Fibroblast of mammary gland (primary cell): ENCODE data around the gene MS4A1.
"Not testable (repeated sequence)": the region's sequence is repeated elsewhere in the genome, so short reads cannot be mapped to it uniquely, and the experiment has no call there.

Source experiments
- DNase-seq: peaks from one replicate; pipeline ENCODE4 v3.0.0-alpha.2; 2010; ENCODE audit warnings: low read depth
- H3K4me3 ChIP-seq: 2 replicates; pipeline ENCODE4 v1.5.1; 2011; ENCODE audit warnings: low read depth, mild to moderate bottlenecking, low read length, moderate library complexity; ENCODE audit not compliant: control insufficient read depth
- CTCF ChIP-seq: conservative IDR thresholded peaks from 2 replicates; pipeline ENCODE4 v1.5.1; 2011; ENCODE audit warnings: low read depth, low read length, inconsistent platforms; ENCODE audit not compliant: control insufficient read depth, insufficient read depth

MS4A1 gene

GRCh38 chr11:60498853-60499252, 43.2 kb downstream of the MS4A1 start:
- no peak overlapping the region for H3K4me3 ChIP-seq
- TF ChIP-seq CTCF = no peak
- DNase-seq = no peak

- no peak for TF ChIP-seq CTCF
- no peak for DNase-seq
- H3K4me3 ChIP-seq = no peak overlapping the region
Observed at GRCh38 chr11:60500276-60500910, 44.7 kb downstream of the MS4A1 start.

GRCh38 chr11:60502221-60502775, 46.7 kb downstream of the MS4A1 start:
- TF ChIP-seq CTCF = no peak
- no peak for DNase-seq
- H3K4me3 ChIP-seq = no peak overlapping the region

GRCh38 chr11:60504219-60504905, 48.7 kb downstream of the MS4A1 start:
- no peak overlapping the region for H3K4me3 ChIP-seq
- no peak for TF ChIP-seq CTCF
- no peak for DNase-seq

- DNase-seq, H3K4me3 ChIP-seq: not testable (repeated sequence)
Observed at GRCh38 chr11:60509609-60510008, 54.0 kb downstream of the MS4A1 start.

- not testable (repeated sequence) for DNase-seq, H3K4me3 ChIP-seq
Observed at GRCh38 chr11:60510209-60510608, 54.6 kb downstream of the MS4A1 start.

- DNase-seq = no peak
- no peak for TF ChIP-seq CTCF
- H3K4me3 ChIP-seq = no peak overlapping the region
Observed at GRCh38 chr11:60511393-60511792, 55.7 kb downstream of the MS4A1 start.

GRCh38 chr11:60512651-60513225, 57.1 kb downstream of the MS4A1 start:
- no peak for DNase-seq
- no peak for TF ChIP-seq CTCF
- H3K4me3 ChIP-seq = no peak overlapping the region
